ENCODE measurements around the gene PLXNB2.

PLXNB2 gene

DNA sequence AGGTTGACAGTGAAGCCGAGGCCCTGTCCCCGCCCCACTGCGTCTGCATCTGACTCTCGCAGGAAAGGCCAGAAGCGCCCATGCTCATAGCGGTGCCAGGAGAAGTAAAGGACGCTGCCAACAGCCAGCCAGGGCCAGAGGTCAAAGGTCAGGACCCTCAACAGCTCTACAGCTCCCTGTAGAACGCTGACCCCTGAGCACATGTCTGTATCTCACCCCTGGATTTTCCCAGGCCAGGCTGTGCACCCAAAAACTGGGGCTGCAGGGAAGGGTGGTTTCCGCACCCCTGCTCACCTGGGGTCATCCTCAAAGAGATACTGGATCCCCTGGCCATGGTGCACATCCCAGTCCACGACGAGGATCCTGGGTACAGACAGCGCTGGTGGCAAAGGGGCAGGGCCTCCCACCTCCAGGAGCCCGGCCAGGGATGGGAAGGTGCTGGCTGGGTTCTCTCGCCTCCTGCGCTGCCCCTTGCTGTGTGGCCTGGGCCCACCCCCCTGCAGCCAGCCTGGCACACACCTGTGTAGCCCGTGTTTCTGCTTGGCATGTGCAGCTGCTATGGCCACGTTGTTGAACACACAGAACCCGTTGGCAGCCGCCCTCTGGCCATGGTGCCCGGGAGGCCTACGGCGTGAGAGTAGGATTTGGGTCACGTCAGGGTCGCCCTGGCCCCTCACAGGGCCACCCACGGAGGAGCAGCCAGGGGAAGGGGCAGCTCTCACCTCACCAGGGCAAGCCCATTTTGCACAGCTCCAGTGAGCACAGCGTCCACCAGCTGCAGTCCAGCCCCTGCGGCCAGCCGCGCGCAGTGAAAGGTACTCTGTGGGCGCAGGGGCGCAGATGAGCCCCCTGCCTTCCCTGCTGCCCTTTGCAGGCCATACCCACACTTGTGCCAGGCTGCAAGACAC, 57.9 kb downstream of the PLXNB2 start:
- no peak overlapping the region for H3K27ac ChIP-seq
- peak overlapping the region; percentile 76 for H3K4me3 ChIP-seq
- TF ChIP-seq, protein P1, sequence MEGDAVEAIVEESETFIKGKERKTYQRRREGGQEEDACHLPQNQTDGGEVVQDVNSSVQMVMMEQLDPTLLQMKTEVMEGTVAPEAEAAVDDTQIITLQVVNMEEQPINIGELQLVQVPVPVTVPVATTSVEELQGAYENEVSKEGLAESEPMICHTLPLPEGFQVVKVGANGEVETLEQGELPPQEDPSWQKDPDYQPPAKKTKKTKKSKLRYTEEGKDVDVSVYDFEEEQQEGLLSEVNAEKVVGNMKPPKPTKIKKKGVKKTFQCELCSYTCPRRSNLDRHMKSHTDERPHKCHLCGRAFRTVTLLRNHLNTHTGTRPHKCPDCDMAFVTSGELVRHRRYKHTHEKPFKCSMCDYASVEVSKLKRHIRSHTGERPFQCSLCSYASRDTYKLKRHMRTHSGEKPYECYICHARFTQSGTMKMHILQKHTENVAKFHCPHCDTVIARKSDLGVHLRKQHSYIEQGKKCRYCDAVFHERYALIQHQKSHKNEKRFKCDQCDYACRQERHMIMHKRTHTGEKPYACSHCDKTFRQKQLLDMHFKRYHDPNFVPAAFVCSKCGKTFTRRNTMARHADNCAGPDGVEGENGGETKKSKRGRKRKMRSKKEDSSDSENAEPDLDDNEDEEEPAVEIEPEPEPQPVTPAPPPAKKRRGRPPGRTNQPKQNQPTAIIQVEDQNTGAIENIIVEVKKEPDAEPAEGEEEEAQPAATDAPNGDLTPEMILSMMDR (IDR thresholded peaks at IDR 0.05), result no peak
- DNase-seq (ENCODE audit: low spot score), result no peak

DNA sequence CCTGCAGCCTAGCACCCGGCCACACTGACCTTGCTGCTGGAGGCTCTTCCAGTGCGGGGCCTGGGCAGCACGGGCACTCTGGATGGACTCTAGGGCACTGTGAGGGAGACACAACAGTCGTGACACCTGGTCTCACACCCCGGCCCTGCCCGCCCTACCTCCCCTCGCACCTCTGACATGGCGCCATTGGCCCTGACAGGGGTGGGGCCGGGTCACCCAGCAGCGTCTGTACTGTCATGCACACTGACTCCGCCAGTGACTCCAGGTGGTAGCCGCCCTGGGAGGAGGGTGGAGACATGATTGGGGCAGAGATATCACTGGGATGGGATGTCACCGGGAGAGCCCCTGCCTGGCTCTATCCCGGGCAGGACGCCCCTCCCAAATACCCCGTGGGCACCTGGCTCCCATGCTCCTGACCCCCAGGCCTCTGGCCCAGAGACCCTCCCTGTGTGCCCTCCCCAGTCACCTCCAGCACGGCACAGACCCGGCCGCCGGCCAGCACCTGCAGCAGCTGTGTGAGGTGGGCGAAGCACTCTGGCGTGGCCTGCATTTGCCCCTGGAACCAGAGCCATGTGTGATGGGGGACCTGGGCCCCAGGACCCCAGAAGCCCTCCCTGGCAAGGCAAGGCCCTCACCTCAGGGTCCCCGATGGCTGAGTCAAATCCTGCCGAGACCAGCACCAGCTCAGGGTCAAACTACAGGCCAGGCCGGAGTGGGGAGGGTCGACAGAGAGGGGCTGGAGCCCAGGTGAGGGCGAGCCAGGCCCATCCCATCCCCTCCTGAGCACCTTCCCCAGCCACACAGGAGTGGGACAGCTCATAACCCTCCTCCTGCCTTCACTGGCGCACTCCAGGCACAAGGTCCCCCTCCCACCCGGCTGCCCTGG, 59.0 kb downstream of the PLXNB2 start:
- Histone ChIP-seq H3K4me3 (no peak overlapping the region), H3K27ac (no peak overlapping the region)
- no peak for DNase-seq (ENCODE audit: low spot score)
- TF ChIP-seq, protein P1 (IDR thresholded peaks at IDR 0.05), result no peak

DNA sequence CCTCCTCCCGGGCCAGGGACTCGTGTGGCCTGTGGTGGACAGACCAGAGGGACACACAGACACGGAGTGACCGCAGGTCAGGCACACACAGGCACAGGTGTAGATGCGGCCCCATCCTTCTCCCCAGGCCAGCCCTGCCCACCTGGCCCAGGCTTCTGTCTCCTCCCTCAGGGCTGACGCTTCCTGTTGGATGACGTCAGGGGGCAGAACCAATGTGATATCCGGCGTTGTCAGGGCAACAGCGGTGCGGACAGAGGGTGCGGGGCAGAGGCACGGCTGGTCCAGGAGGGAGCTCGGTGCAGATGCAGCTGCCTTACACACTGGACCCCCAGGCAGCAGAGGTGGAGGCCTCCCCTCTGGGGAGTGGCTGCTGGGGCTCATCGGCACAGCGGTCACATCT, 59.7 kb downstream of the PLXNB2 start:
- DNase-seq (ENCODE audit: low spot score), result no peak
- TF ChIP-seq, protein P1 (IDR thresholded peaks at IDR 0.05), result no peak
- H3K4me3 ChIP-seq, result no peak overlapping the region
- H3K27ac ChIP-seq, result no peak overlapping the region

DNA sequence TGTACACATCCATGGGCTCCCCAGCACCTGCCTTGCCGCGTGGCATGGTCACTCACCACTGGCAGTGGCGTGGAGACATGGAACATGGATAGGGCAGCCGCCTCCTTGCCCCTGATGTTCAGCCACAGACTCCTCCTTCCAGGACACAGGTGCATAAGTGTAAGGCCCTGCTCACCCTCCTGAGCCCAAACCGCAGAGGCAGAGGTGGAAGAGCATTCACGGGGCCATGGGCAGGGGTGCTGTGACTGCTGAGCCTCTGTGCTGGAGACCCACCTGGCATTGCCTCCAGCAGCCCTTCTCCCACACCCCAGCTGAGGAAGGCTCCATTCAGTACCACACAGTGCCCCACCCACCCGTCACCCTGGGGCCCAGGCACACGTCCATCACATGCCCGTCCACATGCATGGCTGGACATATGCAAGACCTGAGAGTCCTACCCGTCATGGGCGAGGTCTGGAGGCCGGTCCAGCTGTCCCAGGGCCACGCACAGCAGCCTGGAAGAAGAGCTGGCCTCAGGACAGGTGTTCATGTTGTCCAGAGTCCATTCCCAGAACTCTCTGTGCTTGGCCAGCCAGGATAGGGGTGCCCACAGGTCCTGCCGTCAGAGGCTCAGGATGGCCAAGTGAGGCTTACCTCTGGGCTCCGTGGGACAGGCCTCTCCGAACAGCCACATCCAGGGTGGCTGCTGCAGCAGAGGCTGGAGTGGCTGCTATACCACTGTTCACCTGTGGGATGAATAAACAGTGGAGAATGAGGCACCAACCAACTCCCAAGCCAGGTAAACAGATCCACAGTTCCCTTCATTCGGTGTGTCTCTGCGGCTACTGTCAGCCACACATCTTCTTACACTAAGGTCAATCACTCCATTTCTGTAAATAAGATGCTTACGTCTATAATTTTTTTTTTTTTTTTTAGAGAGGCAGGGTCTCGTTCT, 60.9 kb downstream of the PLXNB2 start:
- H3K27ac ChIP-seq, result no peak overlapping the region
- DNase-seq (ENCODE audit: low spot score), result no peak
- peak overlapping the region; percentile 98 for H3K4me3 ChIP-seq
- TF ChIP-seq, protein P1 (IDR thresholded peaks at IDR 0.05), result no peak

DNA sequence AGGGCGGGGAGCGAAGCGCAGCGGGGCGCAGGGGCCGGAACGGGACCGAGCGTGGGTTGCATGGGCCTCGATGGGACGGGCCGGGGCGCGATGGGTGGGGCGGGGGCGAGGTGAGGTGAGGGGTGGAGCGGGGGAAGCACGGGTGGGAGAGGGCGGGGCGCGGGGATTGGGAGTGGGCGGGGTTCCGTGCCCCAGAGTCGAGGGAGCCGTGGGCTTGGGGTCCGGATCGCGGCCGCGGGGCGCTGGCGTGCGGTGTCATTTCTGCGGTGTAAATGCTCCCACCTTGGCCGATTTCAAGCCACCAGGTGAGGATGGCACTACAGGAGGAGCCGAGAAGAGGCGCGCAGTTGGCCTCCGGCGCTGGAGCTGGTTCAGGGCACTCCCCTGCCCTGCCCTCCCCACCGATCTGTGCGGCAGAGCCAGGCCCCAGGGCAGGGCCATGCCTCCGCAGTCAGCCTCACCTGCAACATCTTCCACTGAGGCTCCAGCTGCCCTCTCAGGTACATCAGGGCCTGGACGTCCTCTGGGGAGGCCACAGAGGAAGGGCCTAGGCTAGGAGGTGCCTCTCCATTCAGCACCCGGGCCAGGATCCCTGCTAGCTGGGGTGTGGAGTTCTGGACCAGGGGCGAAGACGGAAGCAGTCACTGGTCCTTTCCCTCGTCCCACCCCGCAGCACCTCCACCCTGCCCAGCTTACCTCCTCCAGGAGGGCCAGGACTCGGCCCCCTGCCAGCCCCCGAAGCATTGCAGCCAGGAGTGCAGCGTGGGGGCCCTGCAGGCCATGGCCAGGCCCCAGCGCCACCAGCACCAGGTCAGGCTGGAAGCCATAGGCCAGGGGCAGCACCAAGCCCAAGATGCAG, 62.0 kb downstream of the PLXNB2 start:
- H3K4me3 ChIP-seq, result peak overlapping the region; percentile 98
- TF ChIP-seq, protein P1 (IDR thresholded peaks at IDR 0.05), result no peak
- peak overlapping the region; percentile 86 to 99 for H3K27ac ChIP-seq
- no peak for DNase-seq (ENCODE audit: low spot score)

All from coronary artery (tissue), 2 donors.